ENCODE results near the gene IGFBP7.

IGFBP7 gene

DNA sequence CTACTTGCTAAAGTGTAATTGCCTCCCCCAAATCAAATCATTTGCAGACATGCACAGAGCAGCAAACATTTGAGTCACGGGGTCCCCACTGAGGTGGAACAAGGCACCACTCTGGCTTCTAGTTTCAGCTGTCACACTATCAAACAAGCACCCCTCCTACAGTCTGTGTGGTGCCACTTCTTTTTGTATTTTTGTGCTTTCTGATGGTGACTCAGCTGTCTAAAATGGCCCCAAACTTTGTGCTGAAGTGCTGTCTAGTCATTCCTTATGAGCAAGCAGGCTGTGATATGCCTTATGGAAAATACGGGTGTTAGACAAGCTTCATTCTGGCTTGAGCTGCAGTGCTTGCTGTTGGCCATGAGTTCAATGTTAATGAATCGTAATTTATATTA, 15.4 kb downstream of the IGFBP7 start:
- Histone ChIP-seq H3K23ac (ENCODE audit: low read depth, low read length, poor library complexity) (no peak overlapping the region), H2BK120ac (ENCODE audit: low read depth, low read length) (no peak overlapping the region), H2BK15ac (ENCODE audit: low read length) (no peak overlapping the region), H3K9ac (ENCODE audit: low read depth, low read length, poor library complexity) (no peak overlapping the region), H3K27ac (replicated peaks; ENCODE audit: low read length) (no peak overlapping the region), H4K8ac (ENCODE audit: low read depth, low read length) (no peak overlapping the region), H3K9me3 (replicated peaks in 1 of 2; ENCODE audit: control insufficient read depth in 2 of 2, insufficient read depth in 1 of 2, low read depth in 1 of 2, low read length in 2 of 2) (no peaks in the 10 kb centered on the region), H3K4me1 (ENCODE audit: control insufficient read depth in 2 of 2, insufficient read depth in 1 of 2, low read depth in 1 of 2, low read length in 2 of 2) (peaks cover 3 to 15% of the 10 kb centered on the region in 2 donors), H2BK12ac (ENCODE audit: low read length) (no peak overlapping the region), H3K79me1 (ENCODE audit: low read depth, low read length) (no peaks in the 10 kb centered on the region), H3K4me3 (ENCODE audit: low read length in 2 of 2) (no peak overlapping the region), H2AFZ (ENCODE audit: low read length) (peak overlapping the region; percentile 2), H3K14ac (ENCODE audit: low read length) (no peak overlapping the region), H3K4me2 (ENCODE audit: insufficient read depth, low read length, poor library complexity, severe bottlenecking) (no peak overlapping the region), H2BK5ac (ENCODE audit: low read length) (no peak overlapping the region), H4K91ac (ENCODE audit: low read depth, low read length, poor library complexity) (no peak overlapping the region), H3K4ac (ENCODE audit: low read length) (no peak overlapping the region), H3K27me3 (ENCODE audit: control insufficient read depth in 3 of 3, insufficient read depth in 3 of 3, low read depth in 1 of 3, low read length in 3 of 3) (peaks cover 0 to 2% (median 0%) of the 10 kb centered on the region in 3 experiments), H3K18ac (ENCODE audit: low read length) (no peak overlapping the region), H3K36me3 (replicated peaks in 1 of 2; ENCODE audit: control insufficient read depth in 2 of 2, insufficient read depth in 2 of 2, low read length in 2 of 2) (no peaks in the 10 kb centered on the region), H2AK5ac (ENCODE audit: low read depth, low read length) (no peak overlapping the region)
- no peak for DNase-seq (ENCODE audit: low spot score)
- WGBS, 2 donors (ENCODE audit: extremely low coverage in 2 of 2, insufficient read length in 2 of 2, insufficient replicate concordance in 1 of 2), result no CpG with 5 or more reads among the region's 3 CpGs

GRCh38 chr4:57093845-57094831, 16.0 kb downstream of the IGFBP7 start:
- H3K27ac ChIP-seq (replicated peaks; ENCODE audit: low read length), result no peak overlapping the region
- H3K18ac ChIP-seq (ENCODE audit: low read length), result no peak overlapping the region
- peaks cover 0 to 2% (median 0%) of the 10 kb centered on the region in 3 experiments for H3K27me3 ChIP-seq (ENCODE audit: control insufficient read depth in 3 of 3, insufficient read depth in 3 of 3, low read depth in 1 of 3, low read length in 3 of 3)
- H4K91ac ChIP-seq (ENCODE audit: low read depth, low read length, poor library complexity), result no peak overlapping the region
- H3K4me2 ChIP-seq (ENCODE audit: insufficient read depth, low read length, poor library complexity, severe bottlenecking), result no peak overlapping the region
- no peak overlapping the region for H2BK120ac ChIP-seq (ENCODE audit: low read depth, low read length)
- H3K23ac ChIP-seq (ENCODE audit: low read depth, low read length, poor library complexity), result no peak overlapping the region
- no peak overlapping the region for H3K9ac ChIP-seq (ENCODE audit: low read depth, low read length, poor library complexity)
- no peak overlapping the region for H2BK15ac ChIP-seq (ENCODE audit: low read length)
- WGBS, 2 donors (ENCODE audit: extremely low coverage in 2 of 2, insufficient read length in 2 of 2, insufficient replicate concordance in 1 of 2), result no CpG with 5 or more reads among the region's 6 CpGs
- no peak overlapping the region for H2AK5ac ChIP-seq (ENCODE audit: low read depth, low read length)
- H4K8ac ChIP-seq (ENCODE audit: low read depth, low read length), result no peak overlapping the region
- no peak overlapping the region for H3K4ac ChIP-seq (ENCODE audit: low read length)
- H3K4me1 ChIP-seq (ENCODE audit: control insufficient read depth in 2 of 2, insufficient read depth in 1 of 2, low read depth in 1 of 2, low read length in 2 of 2), result peaks cover 3 to 17% of the 10 kb centered on the region in 2 donors
- no peaks in the 10 kb centered on the region for H3K79me1 ChIP-seq (ENCODE audit: low read depth, low read length)
- no peaks in the 10 kb centered on the region for H3K9me3 ChIP-seq (replicated peaks in 1 of 2; ENCODE audit: control insufficient read depth in 2 of 2, insufficient read depth in 1 of 2, low read depth in 1 of 2, low read length in 2 of 2)
- H2BK5ac ChIP-seq (ENCODE audit: low read length), result no peak overlapping the region
- H3K4me3 ChIP-seq (ENCODE audit: low read length in 2 of 2), result no peak overlapping the region
- no peaks in the 10 kb centered on the region for H3K36me3 ChIP-seq (replicated peaks in 1 of 2; ENCODE audit: control insufficient read depth in 2 of 2, insufficient read depth in 2 of 2, low read length in 2 of 2)
- DNase-seq (ENCODE audit: low spot score), result no peak
- H2AFZ ChIP-seq (ENCODE audit: low read length), result peak overlapping the region; percentile 2
- H3K14ac ChIP-seq (ENCODE audit: low read length), result no peak overlapping the region
- H2BK12ac ChIP-seq (ENCODE audit: low read length), result no peak overlapping the region

DNA sequence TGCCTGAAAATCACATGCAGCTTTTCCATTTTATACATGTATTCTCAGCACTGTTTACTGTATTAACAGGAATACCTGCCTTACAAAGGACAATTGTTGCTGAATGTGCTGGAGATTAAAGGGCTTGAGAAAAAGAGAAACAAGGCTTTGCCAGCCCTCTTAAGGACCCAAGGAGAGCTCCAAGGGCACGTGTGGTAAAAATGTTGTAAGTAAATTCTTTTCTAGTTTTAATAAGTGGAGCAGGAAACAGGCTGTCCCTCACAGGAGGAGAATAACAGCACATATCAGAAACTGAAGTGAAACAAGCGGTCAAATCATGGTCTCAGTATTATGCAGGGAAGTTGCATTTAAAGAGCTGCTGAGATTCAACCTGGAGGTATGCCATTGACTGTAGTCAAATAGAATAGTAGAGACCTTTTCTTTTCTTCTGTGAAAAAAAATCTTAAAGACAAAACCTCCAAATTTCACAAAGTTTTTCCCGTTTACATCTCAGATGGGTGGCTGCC, 18.5 kb downstream of the IGFBP7 start:
- peaks cover 0 to 2% (median 0%) of the 10 kb centered on the region in 3 experiments for H3K27me3 ChIP-seq (ENCODE audit: control insufficient read depth in 3 of 3, insufficient read depth in 3 of 3, low read depth in 1 of 3, low read length in 3 of 3)
- no peak overlapping the region for H4K91ac ChIP-seq (ENCODE audit: low read depth, low read length, poor library complexity)
- H2BK5ac ChIP-seq (ENCODE audit: low read length), result no peak overlapping the region
- no peak overlapping the region for H3K27ac ChIP-seq (replicated peaks; ENCODE audit: low read length)
- H3K79me1 ChIP-seq (ENCODE audit: low read depth, low read length), result no peaks in the 10 kb centered on the region
- no peak overlapping the region for H2BK15ac ChIP-seq (ENCODE audit: low read length)
- H3K9ac ChIP-seq (ENCODE audit: low read depth, low read length, poor library complexity), result no peak overlapping the region
- H3K18ac ChIP-seq (ENCODE audit: low read length), result no peak overlapping the region
- no peaks in the 10 kb centered on the region for H3K36me3 ChIP-seq (replicated peaks in 1 of 2; ENCODE audit: control insufficient read depth in 2 of 2, insufficient read depth in 2 of 2, low read length in 2 of 2)
- no CpG with 5 or more reads among the region's 3 CpGs for WGBS, 2 donors (ENCODE audit: extremely low coverage in 2 of 2, insufficient read length in 2 of 2, insufficient replicate concordance in 1 of 2)
- peak overlapping the region; percentile 72 for H2AFZ ChIP-seq (ENCODE audit: low read length)
- no peak overlapping the region for H3K23ac ChIP-seq (ENCODE audit: low read depth, low read length, poor library complexity)
- no peak overlapping the region for H4K8ac ChIP-seq (ENCODE audit: low read depth, low read length)
- H3K14ac ChIP-seq (ENCODE audit: low read length), result no peak overlapping the region
- no peaks in the 10 kb centered on the region for H3K9me3 ChIP-seq (replicated peaks in 1 of 2; ENCODE audit: control insufficient read depth in 2 of 2, insufficient read depth in 1 of 2, low read depth in 1 of 2, low read length in 2 of 2)
- H3K4me3 ChIP-seq (ENCODE audit: low read length in 2 of 2), result no peak overlapping the region
- no peak overlapping the region for H3K4me2 ChIP-seq (ENCODE audit: insufficient read depth, low read length, poor library complexity, severe bottlenecking)
- H2BK12ac ChIP-seq (ENCODE audit: low read length), result no peak overlapping the region
- no peak overlapping the region for H2AK5ac ChIP-seq (ENCODE audit: low read depth, low read length)
- peaks cover 2 to 7% of the 10 kb centered on the region in 2 donors for H3K4me1 ChIP-seq (ENCODE audit: control insufficient read depth in 2 of 2, insufficient read depth in 1 of 2, low read depth in 1 of 2, low read length in 2 of 2)
- no peak overlapping the region for H2BK120ac ChIP-seq (ENCODE audit: low read depth, low read length)
- no peak for DNase-seq (ENCODE audit: low spot score)
- H3K4ac ChIP-seq (ENCODE audit: low read length), result no peak overlapping the region

DNA sequence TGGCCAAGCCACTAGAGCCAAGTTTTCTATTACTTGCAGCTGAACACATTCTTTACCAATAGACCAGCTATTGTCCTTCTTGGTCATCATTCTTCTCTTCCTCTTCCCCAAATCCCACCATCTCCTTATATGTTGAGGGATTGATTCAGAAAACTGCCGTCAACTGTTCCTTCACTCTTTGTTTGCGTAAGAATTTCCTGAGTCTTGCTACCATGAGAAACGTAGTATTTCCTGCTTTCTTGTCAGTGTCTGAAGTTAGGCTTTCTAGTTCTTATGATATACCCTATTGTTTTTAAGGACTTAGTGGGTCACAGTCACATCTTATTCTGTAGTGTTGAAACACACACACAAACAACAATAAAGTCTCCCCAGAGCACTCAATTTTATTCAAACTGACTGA, 20.1 kb downstream of the IGFBP7 start:
- H3K27me3 ChIP-seq (ENCODE audit: control insufficient read depth in 3 of 3, insufficient read depth in 3 of 3, low read depth in 1 of 3, low read length in 3 of 3), result peaks cover 0 to 2% (median 0%) of the 10 kb centered on the region in 3 experiments
- H3K18ac ChIP-seq (ENCODE audit: low read length), result no peak overlapping the region
- H2BK12ac ChIP-seq (ENCODE audit: low read length), result no peak overlapping the region
- H3K4me1 ChIP-seq (ENCODE audit: control insufficient read depth in 2 of 2, insufficient read depth in 1 of 2, low read depth in 1 of 2, low read length in 2 of 2), result peaks cover 2 to 7% of the 10 kb centered on the region in 2 donors
- no peak overlapping the region for H3K27ac ChIP-seq (replicated peaks; ENCODE audit: low read length)
- no peak overlapping the region for H4K8ac ChIP-seq (ENCODE audit: low read depth, low read length)
- H2AFZ ChIP-seq (ENCODE audit: low read length), result peak overlapping the region; percentile 70
- no peak overlapping the region for H2BK120ac ChIP-seq (ENCODE audit: low read depth, low read length)
- H4K91ac ChIP-seq (ENCODE audit: low read depth, low read length, poor library complexity), result no peak overlapping the region
- WGBS, 2 donors (ENCODE audit: extremely low coverage in 2 of 2, insufficient read length in 2 of 2, insufficient replicate concordance in 1 of 2), result no CpG with 5 or more reads among the region's 3 CpGs
- H3K36me3 ChIP-seq (replicated peaks in 1 of 2; ENCODE audit: control insufficient read depth in 2 of 2, insufficient read depth in 2 of 2, low read length in 2 of 2), result no peaks in the 10 kb centered on the region
- no peak overlapping the region for H2BK5ac ChIP-seq (ENCODE audit: low read length)
- no peak overlapping the region for H2AK5ac ChIP-seq (ENCODE audit: low read depth, low read length)
- DNase-seq (ENCODE audit: low spot score), result no peak
- H3K4me2 ChIP-seq (ENCODE audit: insufficient read depth, low read length, poor library complexity, severe bottlenecking), result no peak overlapping the region
- no peak overlapping the region for H3K23ac ChIP-seq (ENCODE audit: low read depth, low read length, poor library complexity)
- no peaks in the 10 kb centered on the region for H3K9me3 ChIP-seq (replicated peaks in 1 of 2; ENCODE audit: control insufficient read depth in 2 of 2, insufficient read depth in 1 of 2, low read depth in 1 of 2, low read length in 2 of 2)
- no peak overlapping the region for H3K9ac ChIP-seq (ENCODE audit: low read depth, low read length, poor library complexity)
- H2BK15ac ChIP-seq (ENCODE audit: low read length), result no peak overlapping the region
- H3K14ac ChIP-seq (ENCODE audit: low read length), result no peak overlapping the region
- H3K4ac ChIP-seq (ENCODE audit: low read length), result no peak overlapping the region
- H3K79me1 ChIP-seq (ENCODE audit: low read depth, low read length), result no peaks in the 10 kb centered on the region
- H3K4me3 ChIP-seq (ENCODE audit: low read length in 2 of 2), result no peak overlapping the region
